Activated CD8-positive, alpha-beta memory T cell treated with anti-CD3 and anti-CD28 coated beads for 48 hours (primary cell): ENCODE measurements around the gene MCOLN1.

ENCODE experiments used
- DNase-seq, 3 experiments: peaks; one replicate each; pipeline ENCODE4 v3.0.0-alpha.2; 2020; ENCODE audit warnings: low read depth in 2 of 3, low spot score in 2 of 3

The MCOLN1 gene

GRCh38 chr19:7500811-7501450, 21.5 kb upstream of the MCOLN1 start:
- DNase-seq: peak in 2 of 3 experiments; percentile 28 to 38

DNA sequence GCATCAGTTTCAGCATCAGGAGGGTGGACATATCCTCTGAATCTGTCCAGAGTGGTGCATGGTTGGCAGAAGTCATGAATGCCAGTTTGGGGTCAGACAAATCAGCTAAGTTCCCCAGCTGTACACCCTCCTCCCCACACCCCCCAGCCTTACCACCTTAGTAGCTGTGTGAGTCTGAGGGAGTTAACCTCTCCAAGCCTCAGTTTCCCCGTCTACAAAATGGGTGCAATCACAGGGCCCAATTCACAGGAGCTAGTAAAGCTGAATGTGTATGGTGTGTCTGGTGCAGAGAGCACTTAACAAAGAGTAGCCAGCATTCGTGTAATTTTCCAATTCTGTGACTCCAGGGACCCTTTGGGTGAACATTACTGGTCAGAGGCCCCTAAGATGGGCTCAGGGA, 19.9 kb upstream of the MCOLN1 start:
- no peak for DNase-seq

GRCh38 chr19:7504684-7505083, 17.7 kb upstream of the MCOLN1 start:
- no peak for DNase-seq

DNA sequence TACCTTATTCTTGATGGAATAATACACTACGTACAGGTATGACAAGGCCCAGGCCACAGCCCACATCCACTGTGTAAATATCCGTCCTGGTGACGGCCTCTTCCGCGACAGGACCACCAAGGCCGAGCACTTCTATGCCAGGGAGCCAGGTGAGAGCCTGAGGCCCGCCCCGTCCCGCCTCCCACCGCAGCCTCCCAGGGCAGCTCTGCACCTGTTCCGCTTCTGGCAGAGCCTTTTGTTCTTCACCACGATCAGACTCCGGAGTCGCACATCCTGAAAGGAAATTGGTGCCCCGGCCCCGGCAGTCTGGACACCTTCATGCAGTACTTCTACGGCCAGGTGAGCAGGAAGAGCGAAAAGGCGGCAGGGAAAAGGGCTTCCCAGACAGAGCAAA, 17.1 kb upstream of the MCOLN1 start:
- no peak for DNase-seq

DNA sequence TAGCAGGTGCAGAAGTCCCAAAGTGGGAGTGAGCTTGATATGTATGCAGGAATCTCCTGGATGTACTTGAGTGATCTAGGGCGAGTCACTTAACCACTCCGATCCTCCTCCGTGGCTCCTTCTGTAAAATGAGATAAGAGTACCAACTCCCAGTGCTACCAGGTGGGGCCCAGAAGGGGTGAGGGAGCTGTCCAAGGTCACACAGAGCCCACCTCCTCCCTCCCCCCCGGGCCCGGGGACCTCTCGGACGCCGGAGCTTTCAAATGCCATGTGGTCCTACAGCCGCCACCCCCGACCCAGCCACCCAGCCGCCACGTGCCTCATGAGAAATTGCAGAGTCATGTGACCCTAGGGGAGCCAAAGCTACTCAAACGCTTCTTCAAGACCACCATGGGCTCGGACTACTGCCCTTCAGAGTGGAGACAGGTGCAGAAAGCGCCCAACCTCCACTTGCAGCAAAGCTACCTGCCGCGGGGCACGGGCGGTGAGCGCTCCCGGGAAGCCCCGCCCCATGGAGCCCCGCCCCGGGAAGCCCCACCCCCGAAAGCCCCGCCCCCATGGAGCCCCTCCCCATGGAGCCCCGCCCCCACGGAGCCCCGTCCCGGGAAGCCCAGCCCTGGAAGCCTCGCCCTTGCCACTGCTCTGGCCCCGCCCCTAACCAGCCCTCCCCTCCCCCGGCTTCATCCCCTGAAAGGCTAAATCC, 16.6 kb upstream of the MCOLN1 start:
- no peak for DNase-seq

GRCh38 chr19:7506385-7507328, 15.8 kb upstream of the MCOLN1 start:
- no peak for DNase-seq

GRCh38 chr19:7507884-7508283, 14.5 kb upstream of the MCOLN1 start:
- no peak for DNase-seq

DNA sequence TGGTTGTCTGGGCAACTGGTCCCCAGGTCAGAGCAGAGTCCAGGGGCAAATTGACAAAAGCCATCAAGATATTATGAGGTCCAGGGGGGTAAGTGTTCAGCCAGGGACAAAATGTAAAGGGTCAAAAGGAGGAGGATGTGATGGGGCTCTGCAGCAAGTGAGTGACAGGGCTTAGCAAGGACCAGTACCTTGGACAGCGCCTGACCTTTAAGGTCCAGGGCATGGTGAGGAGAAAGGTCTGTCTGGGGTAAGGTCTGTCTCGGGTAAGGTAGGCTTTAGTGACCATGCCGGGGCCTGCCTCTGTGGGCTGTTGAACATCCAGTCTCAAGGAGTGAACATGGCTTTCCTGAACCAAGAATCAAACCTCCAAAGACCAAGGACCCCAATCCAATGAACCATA, 12.8 kb upstream of the MCOLN1 start:
- DNase-seq: no peak

GRCh38 chr19:7512400-7512851, 10.0 kb upstream of the MCOLN1 start:
- no peak for DNase-seq

GRCh38 chr19:7513809-7514642, 8.4 kb upstream of the MCOLN1 start:
- DNase-seq: no peak

GRCh38 chr19:7515110-7515644, 7.2 kb upstream of the MCOLN1 start:
- no peak for DNase-seq

DNA sequence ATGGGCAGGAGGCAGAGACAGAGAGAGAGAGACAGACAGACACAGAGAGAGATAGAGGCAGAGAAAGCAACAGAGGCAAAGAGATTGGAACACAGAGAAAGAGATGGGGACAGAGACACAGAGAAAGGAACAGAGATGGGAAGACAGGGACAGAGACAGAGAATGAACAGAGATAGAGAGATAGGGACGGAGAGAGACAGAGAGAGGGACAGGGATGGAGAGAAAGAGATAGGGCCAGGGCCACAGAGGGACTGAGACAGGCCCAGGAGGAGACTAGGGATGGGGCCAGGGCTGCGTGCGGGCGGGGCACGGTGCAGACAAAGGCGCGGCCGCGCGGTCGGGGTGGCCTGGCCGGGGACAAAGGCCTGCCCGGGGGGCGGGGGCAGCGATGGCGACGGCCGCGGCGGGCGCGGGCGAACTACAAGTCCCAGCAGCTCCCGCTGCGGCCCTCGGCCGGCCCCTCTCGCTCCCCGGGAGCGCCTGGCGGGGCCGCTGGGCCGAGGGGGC, 6.7 kb upstream of the MCOLN1 start, which contains the start of gene ZNF358:
Gene ZNF358, plus strand, starts transcription at position 459 of the 507 bp plus-strand sequence. CDS start 3,140 bp downstream, outside the sequence.
- DNase-seq: no peak

DNA sequence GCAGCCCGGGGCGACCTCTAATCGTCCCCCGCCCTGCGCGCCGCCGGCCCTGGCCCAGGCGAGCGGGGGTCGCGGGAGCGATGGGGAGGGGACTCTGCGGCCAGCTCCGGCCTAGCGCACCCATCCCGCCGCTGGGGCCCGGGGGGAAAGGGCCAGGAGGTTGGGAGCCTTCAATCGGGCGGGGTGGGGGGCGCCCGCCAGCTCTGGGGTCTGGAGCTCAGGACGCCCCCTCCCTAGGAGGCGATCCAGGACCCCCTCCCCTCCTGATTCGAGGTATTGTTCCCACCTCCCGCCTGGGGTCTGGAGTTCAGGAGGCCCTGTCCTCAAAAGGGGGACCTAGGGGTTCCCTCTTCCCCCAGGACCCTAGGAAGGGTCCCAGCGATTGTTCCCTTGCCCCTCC, 6.1 kb upstream of the MCOLN1 start:
- DNase-seq: no peak

DNA sequence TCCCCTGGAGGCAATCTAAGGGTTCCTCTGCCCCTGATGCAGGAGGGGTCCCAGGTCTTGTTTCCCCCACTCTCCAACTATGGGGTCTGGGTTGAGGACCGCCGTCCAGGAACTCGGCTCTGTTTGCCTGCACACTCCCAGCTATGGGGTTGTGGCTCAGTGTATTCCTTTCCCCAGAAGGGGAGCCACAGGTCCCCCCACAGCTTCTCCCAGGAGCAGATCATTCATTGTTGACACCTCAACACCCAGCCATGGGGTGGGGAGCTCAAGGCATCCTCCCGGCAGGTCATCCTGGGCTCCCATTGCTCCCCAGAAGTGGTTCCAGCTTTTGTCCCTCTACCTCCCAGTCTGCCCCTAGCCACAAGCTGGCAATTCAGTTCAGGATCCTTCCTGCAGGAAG, 5.5 kb upstream of the MCOLN1 start:
- DNase-seq: no peak

DNA sequence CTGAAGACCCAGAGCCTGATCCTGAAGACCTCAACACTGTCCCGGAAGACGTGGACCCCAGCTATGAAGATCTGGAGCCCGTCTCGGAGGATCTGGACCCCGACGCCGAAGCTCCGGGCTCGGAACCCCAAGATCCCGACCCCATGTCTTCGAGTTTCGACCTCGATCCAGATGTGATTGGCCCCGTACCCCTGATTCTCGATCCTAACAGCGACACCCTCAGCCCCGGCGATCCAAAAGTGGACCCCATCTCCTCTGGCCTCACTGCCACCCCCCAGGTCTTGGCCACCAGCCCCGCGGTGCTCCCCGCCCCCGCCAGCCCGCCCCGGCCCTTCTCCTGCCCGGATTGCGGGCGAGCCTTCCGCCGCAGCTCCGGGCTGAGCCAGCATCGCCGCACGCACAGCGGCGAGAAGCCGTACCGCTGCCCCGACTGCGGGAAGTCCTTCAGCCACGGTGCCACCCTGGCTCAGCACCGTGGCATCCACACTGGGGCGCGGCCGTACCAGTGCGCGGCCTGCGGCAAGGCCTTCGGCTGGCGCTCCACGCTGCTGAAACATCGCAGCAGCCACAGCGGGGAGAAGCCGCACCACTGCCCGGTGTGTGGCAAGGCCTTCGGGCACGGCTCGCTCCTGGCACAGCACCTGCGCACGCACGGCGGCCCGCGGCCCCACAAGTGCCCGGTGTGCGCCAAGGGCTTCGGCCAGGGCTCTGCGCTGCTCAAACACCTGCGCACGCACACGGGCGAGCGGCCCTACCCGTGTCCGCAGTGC, 2.9 kb upstream of the MCOLN1 start:
- no peak for DNase-seq

DNA sequence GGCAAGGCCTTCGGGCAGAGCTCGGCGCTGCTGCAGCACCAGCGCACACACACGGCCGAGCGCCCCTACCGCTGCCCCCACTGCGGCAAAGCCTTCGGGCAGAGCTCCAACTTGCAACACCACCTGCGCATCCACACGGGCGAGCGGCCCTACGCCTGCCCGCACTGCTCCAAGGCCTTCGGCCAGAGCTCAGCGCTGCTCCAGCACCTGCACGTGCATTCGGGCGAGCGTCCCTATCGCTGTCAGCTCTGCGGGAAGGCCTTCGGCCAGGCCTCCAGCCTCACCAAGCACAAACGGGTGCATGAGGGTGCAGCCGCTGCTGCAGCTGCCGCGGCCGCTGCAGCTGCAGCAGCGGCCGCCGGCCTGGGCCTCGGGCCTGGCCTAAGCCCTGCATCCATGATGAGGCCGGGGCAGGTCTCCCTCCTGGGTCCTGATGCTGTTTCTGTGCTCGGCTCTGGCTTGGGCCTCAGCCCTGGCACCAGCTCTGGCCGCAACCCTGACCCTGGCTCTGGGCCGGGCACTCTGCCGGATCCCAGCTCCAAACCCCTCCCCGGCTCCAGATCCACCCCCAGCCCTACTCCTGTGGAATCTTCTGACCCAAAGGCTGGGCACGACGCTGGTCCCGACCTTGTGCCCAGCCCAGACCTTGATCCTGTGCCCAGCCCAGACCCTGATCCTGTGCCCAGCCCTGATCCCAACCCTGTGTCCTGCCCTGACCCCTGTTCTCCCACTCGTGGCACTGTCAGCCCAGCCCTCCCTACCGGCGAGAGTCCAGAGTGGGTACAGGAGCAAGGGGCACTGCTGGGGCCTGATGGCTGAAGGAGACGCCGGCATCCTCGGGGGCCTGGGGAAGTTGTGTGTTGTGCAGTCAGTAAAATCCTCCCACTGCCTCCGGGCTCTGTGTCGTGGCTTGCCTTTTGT, 2.0 kb upstream of the MCOLN1 start:
- no peak for DNase-seq

- no peak for DNase-seq
Observed at GRCh38 chr19:7521551-7522071, 813 bp upstream of the MCOLN1 start.
